B cell (primary cell): ENCODE data around the gene BARX1. TPM values are rescaled to one million over a fixed set of nuclear protein-coding genes. Genes with fewer than 3 reads are reported as not detected.

ENCODE experiments used
- ATAC-seq: fragments of 200-7000 bp; cut with Tn5 transposase; one replicate; pipeline ENCODE4 v1.10.0; 2021; ENCODE audit warnings: low read depth, mild to moderate bottlenecking, moderate number of reproducible peaks, moderate library complexity
- CTCF ChIA-PET: fragments of 350-600 bp; sonication (Branson Sonifier 250); formaldehyde crosslinking; loops from one replicate; lab custom pipeline; 2021; ENCODE audit warnings: antibody characterized with exemption, inconsistent platforms; lab: Charles Lee
- POLR2A ChIA-PET: fragments of 350-600 bp; sonication (Branson Sonifier 250); formaldehyde crosslinking; loops from one replicate; lab custom pipeline; 2021; ENCODE audit warnings: antibody characterized with exemption; lab: Charles Lee
- DNase-seq: peaks from one replicate; pipeline ENCODE4 v3.0.0; 2013
- H2AFZ ChIP-seq: 2 replicates; pipeline ENCODE4 v1.6.1; 2012; ENCODE audit warnings: mild to moderate bottlenecking, low read depth, low read length; ENCODE audit not compliant: insufficient read depth, poor library complexity, severe bottlenecking
- H3K27ac ChIP-seq, 2 donors: 1 replicate in 1 of 2; 2 replicates in 1 of 2; pipeline ENCODE4 v1.5.1; 2012 to 2013; ENCODE audit warnings: low read length in 2 of 2, mild to moderate bottlenecking in 2 of 2, moderate library complexity in 1 of 2
- H3K27me3 ChIP-seq, 4 experiments: fragments of 200-600 bp in 1 of 4; sonication (generic) in 1 of 4; replicated peaks in 1 of 4; 1 replicate in 2 of 4; 2 replicates in 2 of 4; pipeline versions ENCODE4 v1.6.1 to v1.7.0; 2013 to 2016; ENCODE audit warnings: low read length in 3 of 4, mild to moderate bottlenecking in 2 of 4, mixed read lengths in 1 of 4, moderate library complexity in 1 of 4; ENCODE audit not compliant: insufficient read depth in 4 of 4, control insufficient read depth in 3 of 4; ENCODE audit errors: control extremely low read depth in 1 of 4
- H3K36me3 ChIP-seq, 2 experiments: replicated peaks in 1 of 2; 1 replicate in 1 of 2; 2 replicates in 1 of 2; pipeline versions ENCODE4 v1.6.1 to v1.7.1; 2013; ENCODE audit warnings: low read length in 1 of 2; ENCODE audit not compliant: insufficient read depth in 2 of 2, control insufficient read depth in 1 of 2; ENCODE audit errors: control extremely low read depth in 1 of 2, extremely low read depth in 1 of 2
- H3K4me1 ChIP-seq, 2 donors: fragments of 200-600 bp in 1 of 2; sonication (generic) in 1 of 2; 1 replicate in 1 of 2; 2 replicates in 1 of 2; pipeline versions ENCODE4 v1.5.1 to v1.6.1; 2013 to 2017; ENCODE audit warnings: low read length in 2 of 2; ENCODE audit not compliant: control insufficient read depth in 2 of 2, insufficient read depth in 2 of 2
- H3K4me2 ChIP-seq: replicated peaks from 2 replicates; pipeline ENCODE3; 2012; ENCODE audit warnings: mild to moderate bottlenecking, low read depth, low read length; ENCODE audit not compliant: poor library complexity, severe bottlenecking
- H3K4me3 ChIP-seq, 5 experiments: fragments of 200-600 bp in 1 of 5; sonication (generic) in 1 of 5; 1 replicate in 3 of 5; 2 replicates in 2 of 5; pipeline versions ENCODE4 v1.5.1 to v1.7.0; 2011 to 2016; ENCODE audit warnings: low read length in 4 of 5, mild to moderate bottlenecking in 4 of 5, low read depth in 2 of 5, control low read depth in 1 of 5, moderate library complexity in 1 of 5; ENCODE audit not compliant: insufficient read depth in 1 of 5; ENCODE audit errors: control extremely low read depth in 1 of 5, extremely low read depth in 1 of 5
- H3K79me2 ChIP-seq: fragments of 200-600 bp; sonication (generic); one replicate; pipeline ENCODE4 v1.6.0; 2016; ENCODE audit warnings: low read length; ENCODE audit not compliant: control insufficient read depth, insufficient read depth
- H3K9ac ChIP-seq: fragments of 200-600 bp; sonication (generic); 2 replicates; pipeline ENCODE4 v1.6.1; 2017; ENCODE audit warnings: mild to moderate bottlenecking, low read length, moderate library complexity
- H3K9me3 ChIP-seq, 3 donors: one replicate each; pipeline versions ENCODE4 v1.6.1 to v1.7.1; 2013; ENCODE audit warnings: low read length in 2 of 3; ENCODE audit not compliant: control insufficient read depth in 2 of 3, insufficient read depth in 1 of 3; ENCODE audit errors: control extremely low read depth in 1 of 3
- H4K20me1 ChIP-seq: 2 replicates; pipeline ENCODE4 v1.6.0; 2012; ENCODE audit warnings: mild to moderate bottlenecking, low read length; ENCODE audit not compliant: insufficient read depth, control insufficient read depth, poor library complexity, severe bottlenecking
- H3K27ac Mint-ChIP-seq: one replicate; pipeline ENCODE4 v1.8.0; 2021; ENCODE audit warnings: mixed read lengths
- H3K27me3 Mint-ChIP-seq: one replicate; pipeline ENCODE4 v1.8.0; 2021; ENCODE audit warnings: mixed read lengths
- H3K4me1 Mint-ChIP-seq: one replicate; pipeline ENCODE4 v1.8.0; 2021; ENCODE audit warnings: mixed read lengths
- H3K4me3 Mint-ChIP-seq: one replicate; pipeline ENCODE4 v1.8.0; 2021; ENCODE audit warnings: mixed read lengths
- H3K9me3 Mint-ChIP-seq: one replicate; pipeline ENCODE4 v1.8.0; 2022; ENCODE audit warnings: mixed read lengths; ENCODE audit not compliant: insufficient read depth
- CTCF ChIP-seq: fragments of 200-600 bp; IDR thresholded peaks from one replicate; pipeline ENCODE4 v1.8.0; 2022; ENCODE audit warnings: antibody characterized with exemption, mild to moderate bottlenecking
- EZH2 ChIP-seq: IDR thresholded peaks from 2 replicates; pipeline ENCODE4 v1.6.1; 2012; ENCODE audit warnings: borderline replicate concordance, low read depth, mild to moderate bottlenecking, moderate library complexity, low read length; ENCODE audit not compliant: insufficient read depth, poor library complexity, severe bottlenecking
- WGBS: methylation state at CpG from one replicate; pipeline ENCODE4 v1.1.5; 2013; ENCODE audit warnings: missing lambda C conversion rate; ENCODE audit not compliant: insufficient coverage; 5-methylcytosine and 5-hydroxymethylcytosine counted together
- intact Hi-C: fragments of 100-400 bp; cut with micrococcal nuclease; formaldehyde crosslinking; loops from one replicate; pipeline ENCODE4 v1.10.0; 2022
- polyA plus RNA-seq: library from polyadenylated mRNA; depleted of rRNA; stranded (reverse); fragments of >200 nt; gene quantifications from 2 replicates; pipeline ENCODE4 v1.2.3, GENCODE V29; 2012
- total RNA-seq, 2 donors: library from RNA; stranded (reverse); fragments of 120-200 nt in 1 of 2; gene quantifications; 1 replicate in 1 of 2; 2 replicates in 1 of 2; pipeline versions ENCODE4 v1.2.3 to v1.2.4, GENCODE V29; 2013 to 2022

The BARX1 gene
- total and polyA plus RNA-seq, 2 donors (not counting 1 experiment from before 2014, with no cell fraction given), result not detected

GRCh38 chr9:93967020-93967803 lies 12.1 kb upstream of the BARX1 start:
- Histone ChIP-seq H3K4me2 (no peak overlapping the region), H3K79me2 (no peaks in the 10 kb centered on the region), H3K4me3 (no peak overlapping the region), H3K27ac (no peak overlapping the region), H3K9ac (no peak overlapping the region), H4K20me1 (no peaks in the 10 kb centered on the region), H3K27me3 (peaks cover 0 to 34% (median 8%) of the 10 kb centered on the region in 4 experiments), H3K36me3 (no peaks in the 10 kb centered on the region), H3K9me3 (peaks cover 0 to 18% (median 0%) of the 10 kb centered on the region in 3 donors), H2AFZ (no peak overlapping the region), H3K4me1 (peaks cover 3 to 7% of the 10 kb centered on the region in 2 donors)
- TF ChIP-seq CTCF (no peak), EZH2 (no peak)
- ATAC-seq, result no peak
- Mint-ChIP-seq H3K27me3 (peaks cover 46% of the 10 kb centered on the region), H3K4me1 (peaks cover 6% of the 10 kb centered on the region), H3K27ac (no peak overlapping the region), H3K4me3 (no peak overlapping the region), H3K9me3 (peaks cover 3% of the 10 kb centered on the region)
- ChIA-PET POLR2A (no interaction called here), CTCF (no interaction called here)
- DNase-seq, result no peak
- intact Hi-C loops, result no loop called here
- 96% methylated on average over 7 of the region's 13 CpGs for WGBS
